Body of pancreas (tissue), 4 donors: ENCODE results near the gene SETD6. TPM values are rescaled to one million over a fixed set of nuclear protein-coding genes. Genes with fewer than 3 reads are reported as not detected.
A peak's percentile ranks its signal among the peaks of the same experiment; 100 is the strongest.

Source experiments
- ATAC-seq: fragments of 150-250 bp; one replicate; pipeline ENCODE4 v1.9.1; 2016
- DNase-seq, 4 donors: peaks; one replicate each; pipeline ENCODE4 v3.0.0-alpha.2; 2019
- H3K27ac ChIP-seq, 4 donors: fragments of 200-600 bp; sonication (generic); 1 replicate in 3 of 4; 2 replicates in 1 of 4; pipeline versions ENCODE4 v1.5.1 to v1.6.1; 2016 to 2019; ENCODE audit warnings: mild to moderate bottlenecking in 1 of 4, mixed read lengths in 1 of 4, moderate library complexity in 1 of 4
- H3K27me3 ChIP-seq, 2 donors: fragments of 200-600 bp; sonication (generic); one replicate each; pipeline ENCODE4 v1.6.0; 2016; ENCODE audit warnings: mild to moderate bottlenecking in 1 of 2
- H3K36me3 ChIP-seq, 2 donors: fragments of 200-600 bp; sonication (generic); replicated peaks in 1 of 2; 2 replicates each; pipeline ENCODE4 v1.5.1; 2016; ENCODE audit warnings: low read depth in 2 of 2; ENCODE audit not compliant: insufficient read depth in 1 of 2
- H3K4me1 ChIP-seq: fragments of 200-600 bp; sonication (generic); one replicate; pipeline ENCODE4 v1.6.0; 2016
- H3K4me3 ChIP-seq, 2 donors: fragments of 200-600 bp; sonication (generic); 1 replicate in 1 of 2; 2 replicates in 1 of 2; pipeline ENCODE4 v1.5.1; 2016 to 2019
- H3K9me3 ChIP-seq, 3 donors: fragments of 200-600 bp; sonication (generic); 1 replicate in 2 of 3; 2 replicates in 1 of 3; pipeline ENCODE4 v1.5.1; 2016
- CTCF ChIP-seq, 7 experiments: fragments of 450-650 bp in 4 of 7; fragments of 200-600 bp in 3 of 7; sonication (generic) in 3 of 7; IDR thresholded peaks; one replicate each; pipeline ENCODE4 v1.5.1; 2016 to 2019; ENCODE audit warnings: antibody characterized with exemption in 7 of 7
- POLR2A ChIP-seq, 3 donors: fragments of 450-650 bp; IDR thresholded peaks; one replicate each; pipeline ENCODE4 v1.6.1; 2016; ENCODE audit warnings: antibody characterized with exemption in 3 of 3, mild to moderate bottlenecking in 2 of 3
- WGBS, 2 donors: methylation state at CpG; one replicate each; pipeline ENCODE4 v1.1.5; 2017; 5-methylcytosine and 5-hydroxymethylcytosine counted together
- intact Hi-C: fragments of 100-400 bp; cut with DNase I; formaldehyde crosslinking; loops from one replicate; pipeline ENCODE4 v1.15.1; 2023
- total RNA-seq, 2 donors: library from RNA; depleted of rRNA; stranded (reverse); fragments of >200 nt; gene quantifications; one replicate each; pipeline ENCODE4 v1.1.0, GENCODE V29; 2016

Gene SETD6
- total RNA-seq, 2 donors from 2014 or later = 67.7 to 80.8 TPM

DNA sequence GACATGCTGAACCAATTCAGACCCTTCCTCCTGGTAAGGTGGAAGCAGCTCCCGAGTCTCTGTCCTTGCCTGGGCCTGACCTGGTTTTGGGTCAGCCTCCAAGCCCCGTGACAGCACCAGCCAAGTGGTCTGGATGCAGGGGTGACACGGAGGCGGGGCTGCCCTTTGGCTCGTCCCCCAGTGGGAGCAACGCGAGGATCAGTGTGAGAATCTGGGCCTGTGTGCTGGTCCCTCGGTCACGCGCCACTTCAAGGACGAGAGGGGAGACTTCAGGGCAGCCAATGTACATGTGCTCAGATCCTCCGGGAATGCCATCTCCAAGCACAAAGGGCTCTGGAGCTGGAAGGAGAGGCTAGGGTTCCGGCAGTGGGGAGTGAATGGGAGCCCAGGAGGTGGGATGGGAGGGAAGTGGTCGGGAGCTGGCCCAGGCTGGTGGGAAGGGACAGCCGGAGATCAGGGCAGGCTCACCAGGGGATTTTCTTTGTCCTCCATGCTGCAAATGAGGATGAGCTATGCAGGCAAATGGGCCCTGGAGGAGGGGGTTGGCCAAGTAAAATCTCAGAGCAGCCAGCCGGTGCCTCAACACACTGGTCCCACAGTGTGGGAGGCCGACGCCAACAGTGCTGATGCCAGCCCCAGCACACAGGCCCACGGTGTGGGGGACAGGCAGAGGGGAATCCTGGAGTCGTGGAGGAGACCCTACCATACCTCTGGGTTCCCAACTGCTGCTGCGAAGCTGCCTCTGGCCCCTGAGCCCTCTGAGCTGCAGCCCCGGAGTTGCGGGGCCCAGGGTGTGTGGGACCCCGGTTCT, 19.6 kb upstream of the SETD6 start:
- no peaks in the 10 kb centered on the region for H3K36me3 ChIP-seq
- ATAC-seq (no peak), DNase-seq (no peak)
- TF ChIP-seq CTCF (IDR thresholded peaks at IDR 0.05) = no peak
- TF ChIP-seq POLR2A (IDR thresholded peaks at IDR 0.05) = no peak
- H3K9me3 ChIP-seq = no peaks in the 10 kb centered on the region
- no peaks in the 10 kb centered on the region for H3K27me3 ChIP-seq
- H3K4me1 ChIP-seq = peaks cover 16% of the 10 kb centered on the region
- no peak overlapping the region for H3K4me3 ChIP-seq
- peak overlapping the region in 2 of 4 donors; percentile 33 to 40 for H3K27ac ChIP-seq
- intact Hi-C loops = no loop called here
- WGBS, 2 donors = 44 to 50% methylated on average over 9 to 23 of the region's 24 CpGs

- peaks cover 33% of the 10 kb centered on the region for H3K4me1 ChIP-seq
- H3K4me3 ChIP-seq = no peak overlapping the region
- intact Hi-C loops = no loop called here
- H3K27me3 ChIP-seq = no peaks in the 10 kb centered on the region
- H3K9me3 ChIP-seq = no peaks in the 10 kb centered on the region
- ATAC-seq (no peak), DNase-seq (peak in 1 of 4 donors; percentile 11)
- 42 to 47% methylated on average over 2 of the region's 2 CpGs for WGBS, 2 donors
- H3K27ac ChIP-seq = no peak overlapping the region
- no peak for TF ChIP-seq POLR2A (IDR thresholded peaks at IDR 0.05)
- TF ChIP-seq CTCF (IDR thresholded peaks at IDR 0.05) = no peak
- H3K36me3 ChIP-seq = no peaks in the 10 kb centered on the region
Measured at GRCh38 chr16:58497468-58497867, 17.8 kb upstream of the SETD6 start.

DNA sequence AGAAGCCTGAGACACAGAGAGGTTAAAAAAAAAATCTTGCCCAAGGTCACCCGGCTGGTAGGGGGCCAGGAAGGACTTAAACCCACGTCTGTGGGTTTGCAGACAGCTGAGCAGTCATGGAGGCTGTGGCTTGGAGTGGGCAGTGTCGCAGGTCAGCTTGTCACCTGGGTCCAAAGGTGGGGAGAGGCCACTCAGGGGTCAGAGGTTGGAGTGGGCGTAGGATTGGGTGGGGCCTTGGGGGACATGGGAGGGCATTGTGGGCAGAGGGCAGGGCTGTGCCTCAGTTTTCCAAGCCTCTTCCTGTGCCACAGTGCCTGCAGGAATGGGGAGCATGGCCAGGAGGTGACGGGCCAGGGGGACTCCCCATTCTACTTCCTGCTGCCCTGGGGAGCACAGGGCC, 17.4 kb upstream of the SETD6 start:
- 34 to 38% methylated on average over 4 to 5 of the region's 5 CpGs for WGBS, 2 donors
- no peak for ATAC-seq
- Histone ChIP-seq H3K4me1 (peaks cover 33% of the 10 kb centered on the region), H3K36me3 (no peaks in the 10 kb centered on the region), H3K9me3 (no peaks in the 10 kb centered on the region), H3K27me3 (no peaks in the 10 kb centered on the region), H3K27ac (no peak overlapping the region), H3K4me3 (no peak overlapping the region)
- peak in 2 of 4 donors; percentile 12 to 41 for DNase-seq
- TF ChIP-seq CTCF (IDR thresholded peaks at IDR 0.05) = no peak
- TF ChIP-seq POLR2A (IDR thresholded peaks at IDR 0.05) = no peak
- intact Hi-C loops = no loop called here

- Histone ChIP-seq H3K27ac (no peak overlapping the region), H3K36me3 (no peaks in the 10 kb centered on the region), H3K9me3 (no peaks in the 10 kb centered on the region), H3K27me3 (no peaks in the 10 kb centered on the region), H3K4me1 (peaks cover 33% of the 10 kb centered on the region), H3K4me3 (no peak overlapping the region)
- 69 to 75% methylated on average over 2 to 9 of the region's 9 CpGs for WGBS, 2 donors
- ATAC-seq (no peak), DNase-seq (peak in 1 of 4 donors; percentile 10)
- intact Hi-C loops = no loop called here
- TF ChIP-seq CTCF (IDR thresholded peaks at IDR 0.05) (no peak), POLR2A (IDR thresholded peaks at IDR 0.05) (no peak)
Measured at GRCh38 chr16:58498341-58499091, 16.8 kb upstream of the SETD6 start.
